HG03139 (cell line): Measurements from ENCODE around the gene RPL39L.
"Not testable (repeated sequence)": the region's sequence is repeated elsewhere in the genome, so short reads cannot be mapped to it uniquely, and the experiment has no call there.

Source experiments
- ATAC-seq: cut with Tn5 transposase; IDR thresholded peaks from one replicate; pipeline ENCODE4 v1.9.1; 2021; ENCODE audit not compliant: unreplicated experiment

RPL39L gene

DNA sequence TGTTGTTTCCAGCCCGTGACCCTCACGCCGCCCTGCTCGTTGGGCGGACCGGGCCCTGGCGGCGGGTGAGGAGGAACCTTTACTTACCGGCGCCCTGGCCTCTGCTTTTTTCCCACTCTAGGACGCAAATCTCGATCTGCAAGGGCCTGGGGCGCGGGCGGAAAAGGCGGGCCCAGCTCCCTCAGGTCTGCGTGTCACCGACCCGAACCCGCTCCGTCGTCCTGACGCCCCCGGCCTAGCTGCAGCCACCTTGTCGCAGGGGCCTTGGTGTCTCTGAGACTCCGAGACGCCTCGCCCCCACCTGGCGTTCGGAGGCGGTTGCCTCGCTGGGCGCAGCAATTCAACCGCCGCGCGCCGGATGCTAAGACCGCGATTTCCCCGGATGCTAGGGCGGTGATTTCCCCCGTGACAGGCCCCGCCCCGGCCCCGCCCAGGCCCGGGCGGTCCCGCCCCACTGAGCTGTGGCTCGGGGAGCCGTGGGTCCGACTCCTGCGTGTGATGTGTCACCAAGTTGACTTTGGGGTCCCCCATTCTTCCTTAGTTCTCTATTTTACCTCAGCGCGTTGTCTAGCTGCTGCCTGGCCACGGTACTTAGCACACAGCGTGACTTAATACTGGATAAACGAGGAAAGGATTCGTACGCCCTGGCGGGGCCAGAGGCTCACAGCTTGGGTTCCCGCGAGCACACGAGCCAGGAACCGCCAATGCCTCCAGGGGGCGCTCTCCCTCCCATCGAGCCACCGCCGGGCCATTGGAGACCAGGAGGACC is at the start of gene RPL39L:
Gene RPL39L, minus strand, starts transcription at position 371 of the 769 bp plus-strand sequence. CDS start 18,196 bp downstream, outside the sequence.
- peak; percentile 97 for ATAC-seq

DNA sequence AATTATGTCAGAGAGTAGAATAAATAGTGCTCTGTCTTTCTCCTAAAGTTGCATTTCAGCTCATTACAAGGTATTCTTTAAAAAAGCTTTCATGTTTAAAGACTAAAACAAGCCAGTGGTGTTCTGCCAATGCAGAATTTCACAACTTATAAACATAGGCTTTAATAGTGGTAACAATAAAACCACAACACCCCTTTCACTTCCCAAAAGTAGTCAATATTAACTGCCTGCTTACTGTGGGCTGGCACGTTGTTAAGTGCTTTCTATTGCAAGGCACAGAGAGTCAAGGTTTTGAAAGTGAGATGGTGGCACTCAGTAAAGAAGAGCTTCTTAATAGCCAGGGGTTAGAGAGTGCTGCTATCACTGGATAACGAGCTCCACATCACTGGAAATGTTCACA is 49.6 kb upstream of the RPL39L start:
- ATAC-seq = no peak

DNA sequence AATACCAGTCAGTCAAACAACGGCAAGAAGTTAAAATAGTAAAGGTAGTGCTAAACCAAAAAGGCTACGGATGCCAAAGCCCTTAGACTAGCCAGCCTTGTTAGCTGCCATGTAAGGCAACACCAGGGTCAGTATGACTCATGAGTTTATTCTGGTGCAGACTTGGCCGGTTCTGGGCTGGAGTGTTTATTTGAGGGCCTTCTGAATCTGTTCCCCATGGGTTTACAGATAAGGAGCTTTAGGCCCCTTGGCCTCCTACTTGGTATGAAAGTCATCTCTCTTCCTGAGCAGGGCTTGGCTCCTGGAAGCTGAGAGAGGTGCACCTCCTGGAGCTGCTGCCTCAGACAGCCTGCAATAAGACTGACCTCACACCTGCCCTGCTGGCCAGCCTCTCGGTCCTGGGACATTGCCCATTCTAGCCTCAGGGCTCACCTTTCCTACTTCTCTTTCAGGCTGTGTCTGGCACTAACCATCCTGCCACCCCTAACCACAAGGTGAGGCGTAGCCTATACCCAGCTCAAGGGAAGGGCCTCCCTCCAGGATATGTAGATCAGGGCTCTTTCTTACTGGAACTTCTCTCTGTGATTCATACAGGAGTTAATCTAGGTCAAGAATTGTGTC is 47.6 kb upstream of the RPL39L start:
- no peak for ATAC-seq

DNA sequence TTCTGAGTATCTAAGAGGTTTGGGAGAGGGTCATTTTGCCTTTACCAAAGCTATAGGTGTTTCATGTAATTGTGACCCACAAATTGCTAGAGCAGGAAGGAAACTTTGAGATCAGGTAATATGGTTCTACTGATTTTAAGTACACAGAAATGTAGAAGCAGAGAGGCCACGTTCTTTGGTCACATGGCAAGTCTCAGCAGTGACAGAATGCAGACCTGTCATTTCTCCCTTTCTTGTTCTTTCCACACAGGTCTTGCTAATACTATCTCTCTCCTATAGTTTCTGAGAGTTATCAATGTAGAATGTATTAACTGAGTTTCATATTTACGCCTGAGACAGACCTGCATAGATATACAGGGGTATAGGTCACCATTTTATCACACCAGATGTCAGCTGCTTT is 47.1 kb upstream of the RPL39L start:
- no peak for ATAC-seq

DNA sequence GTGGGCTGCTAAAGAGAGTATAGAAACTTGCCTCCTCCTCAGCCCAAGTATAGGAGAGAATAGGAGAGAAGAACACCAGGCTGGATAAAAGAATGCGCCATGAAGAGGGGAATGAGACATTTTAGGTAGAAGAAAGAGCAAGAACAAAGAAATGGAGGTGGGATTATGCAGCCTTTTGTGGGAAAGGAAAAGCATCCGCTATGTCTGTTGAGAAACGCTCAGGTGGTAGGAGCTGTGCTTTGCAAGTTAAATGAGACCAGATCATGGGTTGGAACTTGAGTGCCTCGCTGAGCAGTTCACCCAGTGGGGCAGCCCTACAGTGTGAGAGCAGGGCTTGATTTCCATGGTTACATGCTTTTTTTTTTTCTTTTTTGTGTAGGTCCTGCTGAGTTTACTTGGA is 46.5 kb upstream of the RPL39L start:
- no peak for ATAC-seq

DNA sequence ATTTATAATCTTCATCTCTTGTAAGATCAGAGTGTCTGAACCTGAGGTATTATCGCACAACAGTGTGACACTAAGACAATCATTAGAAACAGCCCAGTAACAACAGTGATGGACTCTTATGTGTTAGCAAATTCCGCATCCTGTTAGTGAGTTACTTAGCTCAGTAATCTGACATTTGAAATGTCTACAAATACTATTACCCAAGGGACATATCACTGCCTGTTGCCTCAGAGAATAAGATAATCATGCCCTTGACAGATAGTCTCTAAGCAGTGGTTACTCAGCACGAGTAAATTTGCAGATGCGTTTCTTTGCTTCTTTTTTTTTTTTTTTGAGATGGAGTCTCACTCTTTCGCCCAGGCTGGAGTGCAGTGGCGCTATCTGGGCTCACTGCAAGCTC is 44.6 kb upstream of the RPL39L start:
- ATAC-seq = no peak

DNA sequence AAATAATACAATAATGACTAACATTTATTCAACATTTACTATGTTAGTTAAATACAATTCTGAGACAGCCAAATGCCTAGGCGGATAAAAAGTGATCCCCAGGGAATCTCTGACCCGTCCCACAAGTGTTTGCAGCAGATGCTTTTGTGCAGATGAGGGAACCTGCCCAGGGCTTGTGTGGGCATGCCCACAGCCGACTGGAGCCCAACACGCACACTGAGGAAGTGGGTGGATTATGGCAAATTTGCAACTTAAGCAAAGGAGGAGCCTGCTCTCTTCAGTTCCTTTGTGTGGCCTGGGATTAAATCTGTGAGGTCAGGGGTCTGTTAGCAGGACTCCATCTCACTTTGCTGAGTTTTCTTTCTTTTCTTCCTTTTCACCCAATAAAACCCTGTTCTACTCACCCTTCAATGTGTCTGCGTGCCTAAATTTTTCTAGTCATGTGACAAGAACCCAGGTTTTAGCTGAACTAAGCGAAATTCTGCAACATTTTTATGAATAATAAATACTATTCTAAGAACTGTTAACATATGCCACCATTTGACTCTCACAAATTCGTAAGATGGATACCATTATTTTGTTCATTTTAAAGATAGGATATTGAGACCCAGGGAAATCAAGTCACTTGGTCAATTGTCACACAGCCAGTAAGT is 44.0 kb upstream of the RPL39L start:
- ATAC-seq = no peak

DNA sequence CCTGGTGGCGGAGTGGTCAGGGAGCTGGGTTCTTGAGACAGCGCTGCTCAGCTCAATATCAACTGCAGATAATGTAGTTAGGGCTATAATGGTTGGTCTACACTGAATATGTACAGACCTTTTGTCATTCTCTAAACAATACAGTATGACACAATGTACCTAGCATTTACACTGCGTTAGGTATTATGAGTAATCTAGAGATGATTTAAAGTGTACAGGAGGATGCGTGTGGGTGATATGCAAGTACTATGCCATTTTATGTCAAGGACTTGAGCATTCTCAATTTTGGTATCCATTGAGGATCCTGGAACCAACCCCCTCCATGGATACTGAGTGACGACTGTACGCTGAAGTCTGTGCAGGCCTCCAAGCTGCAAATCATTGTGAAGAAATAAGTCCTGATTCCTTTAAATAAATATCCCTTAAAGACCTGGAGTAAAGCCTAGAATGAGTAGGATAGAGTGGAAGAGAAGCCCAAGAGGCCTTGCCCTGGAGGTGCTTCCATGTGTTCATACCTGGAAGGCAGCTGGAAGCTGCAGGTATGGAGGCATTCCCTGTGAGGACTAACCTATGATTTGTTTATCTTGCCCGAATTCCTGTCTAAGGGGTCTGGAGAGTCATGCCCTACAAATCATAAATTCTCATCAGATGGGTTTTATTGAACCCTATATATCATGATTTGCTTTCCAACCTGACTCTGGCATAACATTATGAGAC is 42.3 kb upstream of the RPL39L start:
- no peak for ATAC-seq

DNA sequence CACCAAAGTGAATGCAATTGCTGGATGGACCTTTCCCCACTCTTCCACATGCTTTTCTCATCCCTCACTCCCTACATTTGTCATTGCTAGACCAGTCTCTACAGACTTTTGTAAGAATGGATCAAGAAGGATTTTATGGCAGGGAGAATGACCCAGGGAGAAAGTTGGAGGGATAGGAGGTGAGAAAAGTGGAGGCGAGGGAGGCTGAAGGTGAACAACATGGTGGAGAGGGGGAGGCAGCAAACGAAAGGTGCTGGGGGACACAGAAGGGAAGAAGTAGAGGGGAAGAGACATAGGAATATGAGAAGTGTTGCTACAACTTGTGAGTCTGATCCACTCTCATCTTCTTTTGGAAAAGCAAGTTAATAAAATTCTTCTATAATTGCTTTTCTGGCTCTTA is 33.6 kb upstream of the RPL39L start:
- no peak for ATAC-seq

DNA sequence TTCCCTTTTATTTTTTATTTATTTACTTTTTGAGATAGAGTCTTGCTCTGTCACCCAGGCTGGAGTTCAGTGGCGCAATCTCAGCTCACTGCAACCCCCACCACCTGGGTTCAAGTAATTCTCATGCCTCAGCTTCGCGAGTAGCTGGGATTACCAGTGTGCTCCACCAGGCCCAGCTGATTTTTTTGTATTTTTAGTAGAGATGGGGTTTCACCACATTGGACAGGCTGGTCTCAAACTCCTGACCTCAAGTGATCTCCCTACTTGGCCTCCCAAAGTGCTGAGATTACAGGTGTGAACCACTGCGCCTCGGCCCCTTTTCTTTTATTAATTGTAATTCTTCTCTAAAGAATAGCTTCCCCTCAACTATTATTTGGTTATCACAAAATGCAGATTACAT is 31.6 kb upstream of the RPL39L start:
- ATAC-seq = not testable (repeated sequence)

DNA sequence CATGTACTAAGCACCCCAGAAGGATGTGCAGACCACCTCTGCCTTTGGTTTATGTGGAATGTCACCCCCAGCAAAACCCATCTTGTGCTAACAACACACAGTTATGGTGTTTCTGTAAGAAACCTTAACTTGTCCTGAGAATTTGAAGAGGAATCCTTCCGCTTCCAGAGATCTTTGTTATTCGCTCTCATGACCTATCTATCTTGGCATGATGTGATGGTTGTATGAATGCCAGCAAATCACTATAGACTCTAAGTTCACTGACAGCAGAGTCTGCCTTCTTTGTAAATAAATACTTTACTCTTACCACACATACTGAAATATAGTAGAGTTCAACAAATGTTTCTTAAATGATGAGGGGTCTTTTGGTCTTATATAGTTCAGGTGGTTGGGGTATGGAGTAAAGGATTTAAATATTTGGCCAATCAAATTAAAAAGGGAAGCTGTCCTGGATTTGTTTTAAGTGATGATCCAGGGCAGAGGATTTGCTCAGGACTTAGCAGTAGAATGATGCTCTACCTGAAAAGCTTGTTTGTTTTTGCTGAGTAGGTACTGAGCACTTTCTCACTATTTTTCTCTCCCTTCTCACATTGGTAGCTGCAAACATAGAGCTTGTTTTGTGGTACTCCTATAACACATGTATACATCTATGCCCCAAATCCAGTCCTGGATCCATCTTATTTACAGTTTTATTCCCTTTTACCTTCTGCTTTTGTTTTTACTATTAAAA is 30.1 kb upstream of the RPL39L start:
- ATAC-seq = no peak

DNA sequence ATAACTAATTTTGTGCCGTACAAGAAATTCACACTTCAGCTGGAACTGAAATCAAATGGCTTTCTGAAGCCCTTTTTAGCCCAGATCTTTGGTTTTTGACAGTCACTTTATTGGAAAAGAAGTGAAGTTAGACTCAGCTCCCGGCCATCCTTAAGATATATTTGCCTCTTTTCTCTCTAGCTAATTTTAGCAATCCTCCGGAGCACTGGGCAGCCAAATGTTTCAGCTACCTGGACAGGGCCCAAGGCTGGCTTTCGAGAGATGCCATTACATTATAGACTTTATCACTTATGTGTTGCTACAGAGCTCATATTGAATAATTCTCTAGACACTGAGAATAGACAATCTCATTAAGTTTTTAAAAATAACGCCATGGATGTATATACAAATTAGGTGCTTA is 28.5 kb upstream of the RPL39L start:
- ATAC-seq = no peak

DNA sequence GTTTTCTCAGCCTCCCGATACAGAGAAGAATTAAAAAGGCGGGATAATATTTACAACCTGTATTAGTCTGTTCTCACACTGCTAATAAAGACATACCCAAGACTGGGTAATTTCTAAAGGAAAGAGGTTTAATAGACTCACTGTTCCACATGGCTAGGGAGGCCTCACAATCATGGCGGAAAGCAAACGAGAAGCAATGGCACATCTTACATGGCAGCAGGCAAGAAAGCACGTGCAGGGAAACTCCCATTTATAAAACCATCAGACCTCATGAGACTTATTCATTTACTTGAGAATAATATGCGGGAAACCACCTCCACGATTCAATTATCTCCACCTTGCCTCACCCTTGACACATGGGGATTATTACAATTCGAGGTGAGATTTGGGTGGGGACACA is 27.5 kb upstream of the RPL39L start:
- ATAC-seq = no peak

DNA sequence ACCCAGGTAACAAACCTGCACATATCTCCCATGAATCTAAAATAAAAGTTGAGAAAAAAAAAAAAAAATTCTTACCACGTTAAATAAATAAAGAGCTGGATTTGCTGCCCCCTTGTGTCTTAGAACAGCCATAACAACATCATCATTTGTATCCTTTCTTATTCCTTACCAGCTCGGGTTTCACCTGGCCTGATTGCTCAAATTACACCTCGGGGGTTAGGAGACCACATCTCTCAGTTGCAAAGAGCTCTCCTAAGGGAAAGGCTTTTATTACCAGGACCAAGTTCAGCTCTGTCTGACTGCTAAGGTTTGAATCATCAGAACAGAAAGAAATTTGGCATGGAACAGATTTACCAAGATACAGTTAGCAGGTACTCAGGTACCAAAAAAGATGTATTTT is 25.8 kb upstream of the RPL39L start:
- ATAC-seq = no peak

DNA sequence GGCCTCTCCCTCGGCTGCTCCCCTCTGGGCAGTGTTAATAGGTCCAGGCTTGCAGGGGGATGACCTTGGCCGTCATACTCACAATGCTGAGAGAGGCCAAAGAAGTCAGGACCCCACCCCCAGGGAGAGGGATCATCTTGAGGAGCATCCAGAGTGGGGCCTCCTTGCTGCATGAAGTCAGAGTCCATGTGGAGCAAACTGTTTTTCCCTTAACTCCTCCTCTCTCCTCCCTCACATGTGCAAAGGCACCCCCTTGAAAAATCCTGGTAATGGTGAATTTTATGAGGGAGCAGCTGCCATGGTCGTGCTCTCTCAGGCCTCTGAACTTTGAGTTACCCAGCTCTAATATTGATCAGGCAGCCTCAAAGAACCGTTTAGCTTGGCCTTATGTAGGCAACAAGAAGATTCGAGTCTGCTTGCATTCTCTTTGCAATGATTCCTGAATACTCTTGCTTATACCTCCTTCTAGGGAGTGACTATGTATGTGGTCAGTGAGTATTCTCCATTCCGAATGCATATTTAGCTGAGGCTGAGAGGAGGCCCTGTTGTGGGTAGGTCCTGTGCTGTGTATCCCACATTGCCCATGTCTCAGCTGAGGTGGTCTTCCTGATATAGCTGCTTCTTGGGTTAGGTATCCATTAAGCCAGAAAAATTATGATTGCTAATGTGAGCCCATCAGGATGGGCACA is 23.1 kb upstream of the RPL39L start:
- no peak for ATAC-seq

DNA sequence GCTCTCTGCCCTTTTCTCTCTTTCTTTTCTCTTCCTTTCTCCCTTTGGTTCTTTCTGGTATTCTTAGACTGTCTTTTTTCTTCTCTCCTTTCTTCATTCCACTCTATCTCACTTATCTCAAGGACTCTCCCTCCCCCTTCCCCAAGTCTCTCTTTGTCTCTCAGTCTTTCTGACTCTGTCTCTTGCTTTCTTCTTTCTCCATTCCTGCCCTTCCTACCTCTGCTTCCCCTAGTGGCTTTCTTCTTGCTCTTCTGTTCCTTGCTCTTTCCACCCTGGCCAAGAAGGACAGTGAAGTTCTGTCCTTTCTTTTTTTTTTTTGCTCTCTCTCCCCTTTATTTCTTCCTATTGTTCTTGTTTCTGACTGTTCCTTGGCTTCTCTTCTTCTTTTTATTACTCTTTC is 22.3 kb upstream of the RPL39L start:
- no peak for ATAC-seq

DNA sequence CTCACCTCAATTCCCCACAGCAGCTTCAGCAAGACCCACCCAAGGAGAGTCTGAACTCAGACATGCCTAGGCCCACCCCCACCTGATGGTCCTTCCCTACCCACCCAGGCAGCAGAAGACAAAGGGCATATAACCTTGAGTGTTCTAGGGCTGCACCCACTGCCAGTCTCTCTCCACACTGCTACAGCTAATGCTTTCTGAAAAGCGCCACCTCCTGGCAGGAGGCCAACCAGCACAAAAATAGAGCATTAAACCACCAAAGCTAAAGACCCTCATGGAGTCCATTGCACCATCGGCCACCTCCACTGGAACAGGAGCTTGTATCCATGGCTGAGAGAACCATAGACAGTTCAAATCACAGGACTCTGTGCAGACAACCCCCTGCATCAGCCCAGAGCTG is 11.3 kb upstream of the RPL39L start:
- ATAC-seq = no peak

DNA sequence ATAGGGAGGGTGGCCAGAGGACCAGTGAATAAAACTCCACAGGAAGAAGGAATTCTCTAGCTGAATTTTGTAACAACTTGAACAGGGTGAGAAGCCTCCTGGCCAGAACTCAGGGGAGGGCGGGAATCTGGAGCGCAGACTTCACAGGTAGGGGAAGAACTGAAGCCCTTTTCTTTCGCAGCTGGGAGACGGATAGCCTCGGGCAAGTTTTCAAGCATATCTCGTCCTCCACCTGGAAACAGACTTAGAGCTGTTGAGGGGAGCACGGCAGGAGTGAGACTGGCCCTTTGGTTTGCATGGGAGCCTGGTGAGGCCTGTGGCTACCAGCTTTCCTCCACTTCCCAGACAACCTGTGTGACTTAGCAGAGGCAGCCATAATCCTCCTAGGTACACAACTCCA is 10.9 kb upstream of the RPL39L start:
- no peak for ATAC-seq

DNA sequence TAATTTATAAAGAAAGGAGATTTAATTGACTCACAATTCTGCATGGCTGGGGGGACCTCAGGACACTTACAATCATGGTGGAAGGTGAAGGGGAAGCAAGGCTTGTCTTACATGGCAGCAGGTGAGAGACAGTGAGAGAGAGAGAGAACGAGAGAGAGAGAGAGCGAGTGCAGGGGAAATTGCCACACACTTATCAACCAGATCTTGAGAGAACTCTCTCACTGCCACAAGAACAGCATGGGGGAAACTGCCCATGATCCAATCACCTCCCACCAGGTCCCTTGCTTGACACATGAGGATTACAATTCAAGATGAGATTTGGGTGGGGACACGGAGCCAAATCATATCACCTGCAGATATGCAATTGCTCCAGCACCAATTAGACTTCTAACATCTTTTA is 7.1 kb upstream of the RPL39L start:
- ATAC-seq = no peak

DNA sequence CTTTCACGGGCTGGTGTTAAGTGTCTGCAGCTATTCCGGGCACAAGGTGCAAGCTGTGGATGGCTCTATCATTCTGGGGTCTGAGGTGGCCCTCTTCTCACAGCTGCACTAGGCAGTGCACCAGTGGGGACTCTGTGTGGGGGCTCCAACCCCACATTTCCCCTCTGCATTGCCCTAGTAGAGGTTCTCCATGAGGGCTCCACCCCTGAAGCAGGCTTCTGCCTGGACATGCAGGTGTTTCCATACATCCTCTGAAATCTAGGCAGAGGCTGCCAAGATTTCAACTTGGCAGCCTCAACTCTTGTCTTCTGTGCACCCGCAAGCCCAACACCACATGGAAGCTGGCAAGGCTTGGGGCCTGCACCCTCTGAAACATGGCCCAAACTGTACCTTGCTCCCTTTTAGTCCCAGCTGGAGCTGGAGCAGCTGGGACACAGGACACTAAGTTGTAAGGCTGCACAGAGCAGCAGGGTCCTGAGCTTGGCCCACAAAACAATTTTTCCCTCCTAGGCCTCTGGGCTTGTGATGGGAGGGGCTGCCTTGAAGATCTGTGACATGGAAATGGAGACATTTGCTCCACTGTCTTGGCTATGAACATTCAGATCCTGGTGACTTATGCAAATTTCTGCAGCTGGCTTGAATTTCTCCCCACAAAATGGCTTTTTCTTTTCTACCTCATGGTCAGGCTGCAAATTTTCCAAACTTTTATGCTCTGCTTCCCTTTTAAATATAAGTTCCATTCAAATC is 6.0 kb upstream of the RPL39L start:
- ATAC-seq = no peak
